WERI-Rb-1 (cell line): ENCODE measurements around the gene RGS6.

Experiments
- DNase-seq: peaks from one replicate; pipeline ENCODE4 v3.0.0-alpha.2; 2020
- H3K27ac ChIP-seq: fragments of 250-450 bp; sonication (Bioruptor Pico); 2 replicates; pipeline ENCODE4 v1.5.1; 2020; ENCODE audit warnings: mild to moderate bottlenecking, moderate library complexity
- H3K27me3 ChIP-seq: fragments of 250-450 bp; sonication (Bioruptor Pico); 2 replicates; pipeline ENCODE4 v1.5.1; 2021; ENCODE audit warnings: mild to moderate bottlenecking, low read depth, moderate library complexity; ENCODE audit not compliant: insufficient read depth, severe bottlenecking
- H3K36me3 ChIP-seq: fragments of 250-450 bp; sonication (Bioruptor Pico); 2 replicates; pipeline ENCODE4 v1.5.1; 2020; ENCODE audit warnings: mild to moderate bottlenecking, moderate library complexity
- H3K4me3 ChIP-seq: 2 replicates; pipeline ENCODE4 v1.5.1; 2011; ENCODE audit warnings: low read depth, mild to moderate bottlenecking, control low read depth, low read length
- H3K9me3 ChIP-seq: fragments of 250-450 bp; sonication (Bioruptor Pico); 2 replicates; pipeline ENCODE4 v1.5.1; 2021; ENCODE audit warnings: mild to moderate bottlenecking, moderate library complexity; ENCODE audit not compliant: severe bottlenecking
- CTCF ChIP-seq: IDR thresholded peaks from 2 replicates; pipeline ENCODE4 v1.5.1; 2011; ENCODE audit warnings: low read depth, mild to moderate bottlenecking, control low read depth, inconsistent platforms, low read length

Gene RGS6

DNA sequence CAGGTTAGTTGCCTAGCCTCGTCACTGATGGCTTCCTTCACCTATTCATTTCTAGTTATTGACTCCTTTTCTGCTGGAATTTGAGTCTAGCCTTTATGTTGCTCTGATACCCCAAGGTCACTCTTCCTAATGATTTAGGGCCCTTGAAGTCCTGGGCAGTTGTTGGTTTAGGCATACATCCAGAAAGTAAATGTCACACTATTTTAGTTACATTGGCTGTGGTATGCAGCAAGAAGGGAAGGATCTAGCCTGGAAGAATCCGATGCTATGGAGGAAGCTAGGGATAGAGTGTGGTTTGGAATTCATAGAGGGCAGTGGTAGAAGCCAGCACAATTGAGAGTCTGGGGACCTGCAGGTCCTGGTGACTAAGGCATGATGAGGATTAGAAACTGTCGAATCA is 38.0 kb downstream of the RGS6 start:
- TF ChIP-seq CTCF, result no peak
- no peak for DNase-seq
- Histone ChIP-seq H3K4me3 (no peak overlapping the region), H3K27ac (no peak overlapping the region), H3K9me3 (peaks cover 2% of the 10 kb centered on the region), H3K27me3 (no peaks in the 10 kb centered on the region), H3K36me3 (no peaks in the 10 kb centered on the region)

GRCh38 chr14:71985538-71986189 is 53.4 kb downstream of the RGS6 start:
- TF ChIP-seq CTCF, result no peak
- no peak for DNase-seq
- H3K4me3 ChIP-seq, result no peak overlapping the region
- no peak overlapping the region for H3K27ac ChIP-seq
- no peaks in the 10 kb centered on the region for H3K9me3 ChIP-seq
- no peaks in the 10 kb centered on the region for H3K36me3 ChIP-seq
- no peaks in the 10 kb centered on the region for H3K27me3 ChIP-seq

DNA sequence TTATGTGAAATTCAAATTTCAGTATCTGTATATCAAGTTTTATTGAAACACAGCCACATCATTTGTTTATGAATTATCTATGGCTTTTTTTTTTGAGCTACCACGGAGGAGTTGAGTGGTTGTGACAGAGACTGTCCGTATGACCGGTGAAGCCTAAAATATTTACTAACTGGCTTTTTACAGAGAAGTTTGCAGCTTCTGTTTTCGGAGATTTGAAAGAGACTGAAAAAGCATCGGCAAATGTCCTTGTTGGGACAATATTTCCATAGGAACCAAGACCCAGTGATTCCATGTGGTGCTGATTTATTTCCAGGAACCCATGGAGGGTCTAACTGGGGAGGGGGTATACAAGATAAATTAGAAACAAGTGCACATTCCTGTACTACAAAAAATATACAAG is 56.2 kb downstream of the RGS6 start:
- Histone ChIP-seq H3K27ac (no peak overlapping the region), H3K9me3 (no peaks in the 10 kb centered on the region), H3K27me3 (no peaks in the 10 kb centered on the region), H3K4me3 (no peak overlapping the region), H3K36me3 (no peaks in the 10 kb centered on the region)
- DNase-seq, result no peak
- no peak for TF ChIP-seq CTCF

- no peak for TF ChIP-seq CTCF
- H3K27ac ChIP-seq, result no peak overlapping the region
These were observed 56.7 kb downstream of the RGS6 start for GRCh38 chr14:71988939-71989338.

DNA sequence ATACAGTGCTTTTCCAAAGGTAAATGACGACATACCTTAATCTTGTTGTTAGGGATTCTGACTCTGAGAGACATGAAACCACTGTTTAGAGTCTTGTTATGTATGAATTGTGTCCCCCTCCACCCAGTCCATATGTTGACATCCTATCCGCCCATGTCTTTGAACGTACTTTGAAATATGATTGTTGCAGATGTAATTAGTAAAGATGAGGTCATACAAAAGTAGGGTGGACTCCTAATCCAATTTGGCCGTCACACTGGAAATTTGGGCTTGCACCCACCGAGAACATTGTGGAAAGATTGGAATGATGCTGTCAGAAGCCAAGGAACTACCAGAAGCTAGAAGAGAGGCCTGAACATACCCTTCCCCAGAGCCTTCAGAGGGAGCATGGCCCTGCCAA is 62.2 kb downstream of the RGS6 start:
- Histone ChIP-seq H3K27ac (no peak overlapping the region), H3K4me3 (no peak overlapping the region), H3K9me3 (no peaks in the 10 kb centered on the region), H3K36me3 (no peaks in the 10 kb centered on the region), H3K27me3 (no peaks in the 10 kb centered on the region)
- no peak for TF ChIP-seq CTCF
- DNase-seq, result no peak

More at GRCh38 chr14:71988939-71989338, 56.7 kb downstream of the RGS6 start:
- DNase-seq, result no peak
- H3K9me3 ChIP-seq, result no peaks in the 10 kb centered on the region
- no peaks in the 10 kb centered on the region for H3K27me3 ChIP-seq
- no peaks in the 10 kb centered on the region for H3K36me3 ChIP-seq
- H3K4me3 ChIP-seq, result no peak overlapping the region

- Histone ChIP-seq H3K4me3 (no peak overlapping the region), H3K27me3 (no peaks in the 10 kb centered on the region), H3K27ac (no peak overlapping the region), H3K36me3 (no peaks in the 10 kb centered on the region), H3K9me3 (no peaks in the 10 kb centered on the region)
- no peak for DNase-seq
- TF ChIP-seq CTCF, result no peak
These were observed 63.5 kb downstream of the RGS6 start for GRCh38 chr14:71995741-71996140.
